Measurements from ENCODE around the gene SHROOM2.
A peak's percentile ranks its signal among the peaks of the same experiment; 100 is the strongest.

Gene SHROOM2

DNA sequence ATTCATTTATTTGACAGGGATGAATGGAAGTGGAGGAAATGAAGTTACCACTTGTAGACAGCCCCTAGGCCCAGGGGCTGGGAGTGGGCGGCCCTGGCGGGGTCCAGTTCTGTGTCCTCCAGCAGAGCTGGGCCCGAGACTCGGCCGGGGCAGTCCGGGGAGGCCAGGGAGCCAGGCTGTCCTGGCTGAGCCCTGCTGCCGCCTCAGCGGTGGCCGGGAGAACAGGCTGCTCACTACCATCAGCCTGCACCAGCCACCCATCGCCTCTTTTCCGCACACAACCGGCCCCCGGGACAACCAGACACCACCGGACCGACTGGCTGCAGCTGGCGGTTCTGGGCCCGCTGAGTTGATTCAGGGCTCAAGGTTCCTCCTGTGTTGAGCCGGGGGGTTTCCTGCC lies 206.5 kb downstream of the SHROOM2 start:
- TF ChIP-seq PPARA (CRISPR knock-in tag; IDR thresholded peaks at IDR 0.05; ENCODE audit: borderline replicate concordance) (no peak), GLIS3 (CRISPR knock-in tag; IDR thresholded peaks at IDR 0.05) (no peak), TOX (CRISPR knock-in tag; IDR thresholded peaks at IDR 0.05; ENCODE audit: borderline replicate concordance) (no peak), SNAI2 (CRISPR knock-in tag; IDR thresholded peaks at IDR 0.05) (no peak), BACH2 (CRISPR knock-in tag; IDR thresholded peaks at IDR 0.05; ENCODE audit: borderline replicate concordance) (no peak), ZFP3 (CRISPR knock-in tag; IDR thresholded peaks at IDR 0.05) (no peak), ZC3H10 (CRISPR knock-in tag; IDR thresholded peaks at IDR 0.05) (no peak), ARNTL (CRISPR knock-in tag; IDR thresholded peaks at IDR 0.05; ENCODE audit: borderline replicate concordance, low read depth) (no peak), CSRNP3 (CRISPR knock-in tag; IDR thresholded peaks at IDR 0.05) (no peak), TCF4 (CRISPR knock-in tag; IDR thresholded peaks at IDR 0.05; ENCODE audit: borderline replicate concordance) (no peak), ISL1 (CRISPR knock-in tag; IDR thresholded peaks at IDR 0.05) (no peak), ZNF565 (CRISPR knock-in tag; conservative IDR thresholded peaks at IDR 0.05; ENCODE audit: low read depth) (no peak), ZFP30 (CRISPR knock-in tag; IDR thresholded peaks at IDR 0.05) (no peak), ESRRG (CRISPR knock-in tag; IDR thresholded peaks at IDR 0.05) (no peak)
- ATAC-seq: no peak

- ATAC-seq: peak; percentile 73
Measured at GRCh38 chrX:9995855-9996339, 209.7 kb downstream of the SHROOM2 start.

DNA sequence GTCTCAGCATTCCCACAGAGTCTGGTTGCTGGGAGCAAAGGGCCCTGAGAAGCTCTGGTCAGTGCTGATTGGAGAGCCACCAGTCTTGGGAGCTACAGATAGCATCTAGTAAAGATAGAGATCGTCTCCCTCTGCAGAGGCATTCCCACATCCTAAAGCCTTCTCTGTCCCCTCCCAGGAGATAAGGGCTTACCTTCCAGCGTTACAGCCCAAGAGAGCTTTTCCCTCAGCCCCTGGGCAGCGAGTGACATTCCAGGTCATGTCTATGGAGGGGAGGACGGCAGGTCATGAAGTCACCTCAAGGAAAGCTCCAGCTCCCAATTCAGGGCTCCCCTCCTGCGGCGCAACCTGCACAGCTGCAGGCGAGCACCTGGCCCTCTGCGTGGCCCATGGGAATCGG lies 210.8 kb downstream of the SHROOM2 start:
- no peak for TF ChIP-seq ZNF565 (CRISPR knock-in tag; conservative IDR thresholded peaks at IDR 0.05; ENCODE audit: low read depth)
- TF ChIP-seq SNAI2 (CRISPR knock-in tag; IDR thresholded peaks at IDR 0.05): no peak
- no peak for TF ChIP-seq TCF4 (CRISPR knock-in tag; IDR thresholded peaks at IDR 0.05; ENCODE audit: borderline replicate concordance)
- TF ChIP-seq ZNF8 (CRISPR knock-in tag; IDR thresholded peaks at IDR 0.05): no peak
- no peak for TF ChIP-seq RARB (CRISPR knock-in tag; IDR thresholded peaks at IDR 0.05)
- no peak for TF ChIP-seq GLIS3 (CRISPR knock-in tag; IDR thresholded peaks at IDR 0.05)
- no peak for TF ChIP-seq ZFP30 (CRISPR knock-in tag; IDR thresholded peaks at IDR 0.05)
- TF ChIP-seq CSDC2 (CRISPR knock-in tag; IDR thresholded peaks at IDR 0.05): no peak
- TF ChIP-seq PPARA (CRISPR knock-in tag; IDR thresholded peaks at IDR 0.05; ENCODE audit: borderline replicate concordance): no peak
- TF ChIP-seq PATZ1 (CRISPR knock-in tag; IDR thresholded peaks at IDR 0.05; ENCODE audit: borderline replicate concordance): no peak
- no peak for TF ChIP-seq ZFP3 (CRISPR knock-in tag; IDR thresholded peaks at IDR 0.05)
- ATAC-seq: no peak

More at GRCh38 chrX:9995855-9996339, 209.7 kb downstream of the SHROOM2 start:
- no peak for TF ChIP-seq PPARA (CRISPR knock-in tag; IDR thresholded peaks at IDR 0.05; ENCODE audit: borderline replicate concordance)

- TF ChIP-seq ZNF70 (CRISPR knock-in tag; IDR thresholded peaks at IDR 0.05) (no peak), PATZ1 (CRISPR knock-in tag; IDR thresholded peaks at IDR 0.05; ENCODE audit: borderline replicate concordance) (no peak), SNAI2 (CRISPR knock-in tag; IDR thresholded peaks at IDR 0.05) (no peak), RARB (CRISPR knock-in tag; IDR thresholded peaks at IDR 0.05) (no peak), ZFP3 (CRISPR knock-in tag; IDR thresholded peaks at IDR 0.05) (no peak), ESRRG (CRISPR knock-in tag; IDR thresholded peaks at IDR 0.05) (no peak), ZNF8 (CRISPR knock-in tag; IDR thresholded peaks at IDR 0.05) (no peak), TCF4 (CRISPR knock-in tag; IDR thresholded peaks at IDR 0.05; ENCODE audit: borderline replicate concordance) (no peak), CSRNP3 (CRISPR knock-in tag; IDR thresholded peaks at IDR 0.05) (no peak), BACH2 (CRISPR knock-in tag; IDR thresholded peaks at IDR 0.05; ENCODE audit: borderline replicate concordance) (no peak), ZFP30 (CRISPR knock-in tag; IDR thresholded peaks at IDR 0.05) (no peak), ZC3H10 (CRISPR knock-in tag; IDR thresholded peaks at IDR 0.05) (no peak)
- ATAC-seq: no peak
Measured at GRCh38 chrX:9997524-9997923, 211.3 kb downstream of the SHROOM2 start.

Data from SK-N-SH treated with all-trans-retinoic acid at 6 μM for 48 hours (cell line).